HG03378 (cell line): ENCODE results near the gene SLC5A10.
"Not testable (repeated sequence)": the region's sequence is repeated elsewhere in the genome, so short reads cannot be mapped to it uniquely, and the experiment has no call there.

Experiments used
- ATAC-seq: cut with Tn5 transposase; IDR thresholded peaks from one replicate; pipeline ENCODE4 v1.9.1; 2021; ENCODE audit warnings: mild to moderate bottlenecking, moderate library complexity; ENCODE audit not compliant: unreplicated experiment

SLC5A10 gene

GRCh38 chr17:18951941-18952842 is at the start of gene SLC5A10:
Gene SLC5A10 (plus strand): TSS chr17:18952165. CDS start chr17:18952206, 41 bp downstream.
- ATAC-seq, result no peak

GRCh38 chr17:18904482-18904881 is 47.5 kb upstream of the SLC5A10 start:
- ATAC-seq, result no peak

GRCh38 chr17:18905226-18905625 is 46.7 kb upstream of the SLC5A10 start:
- ATAC-seq, result no peak

GRCh38 chr17:18910326-18910725 is 41.6 kb upstream of the SLC5A10 start:
- no peak for ATAC-seq

- no peak for ATAC-seq
Observed at GRCh38 chr17:18910881-18911280, 41.1 kb upstream of the SLC5A10 start.

- ATAC-seq, result no peak
Observed at GRCh38 chr17:18916816-18917500, 35.0 kb upstream of the SLC5A10 start.

- no peak for ATAC-seq
Observed at GRCh38 chr17:18917506-18918032, 34.4 kb upstream of the SLC5A10 start.

- no peak for ATAC-seq
Observed at GRCh38 chr17:18919963-18920362, 32.0 kb upstream of the SLC5A10 start.

GRCh38 chr17:18920911-18921441 is 31.0 kb upstream of the SLC5A10 start:
- no peak for ATAC-seq

GRCh38 chr17:18921485-18921884 is 30.5 kb upstream of the SLC5A10 start:
- no peak for ATAC-seq

- ATAC-seq, result peak; percentile 65
Observed at GRCh38 chr17:18921912-18922451, 30.0 kb upstream of the SLC5A10 start.

GRCh38 chr17:18922596-18922995 is 29.4 kb upstream of the SLC5A10 start:
- not testable (repeated sequence) for ATAC-seq

- ATAC-seq, result no peak
Observed at GRCh38 chr17:18925187-18925586, 26.8 kb upstream of the SLC5A10 start.

GRCh38 chr17:18928628-18929125 is 23.3 kb upstream of the SLC5A10 start:
- no peak for ATAC-seq

GRCh38 chr17:18932360-18933055 is 19.5 kb upstream of the SLC5A10 start:
- ATAC-seq, result no peak

GRCh38 chr17:18933102-18934058 is 18.6 kb upstream of the SLC5A10 start:
- ATAC-seq, result no peak

- no peak for ATAC-seq
Observed at GRCh38 chr17:18937981-18938691, 13.8 kb upstream of the SLC5A10 start.

GRCh38 chr17:18938692-18939023 is 13.3 kb upstream of the SLC5A10 start:
- ATAC-seq, result no peak

- ATAC-seq, result no peak
Observed at GRCh38 chr17:18944646-18945045, 7.3 kb upstream of the SLC5A10 start.
